ENCODE results near the gene INTS1.

GRCh38 chr7:1427064-1427657 is 77.0 kb downstream of the INTS1 start:
- TF ChIP-seq CTCF (IDR thresholded peaks at IDR 0.05) (no peak), ZNF263 (CRISPR knock-in tag; IDR thresholded peaks at IDR 0.05; ENCODE audit: low read depth) (no peak), ZNF423 (CRISPR knock-in tag; IDR thresholded peaks at IDR 0.05) (no peak), ETV6 (CRISPR knock-in tag; IDR thresholded peaks at IDR 0.05) (no peak), FOXJ3 (CRISPR knock-in tag; IDR thresholded peaks at IDR 0.05; ENCODE audit: borderline replicate concordance) (no peak), ZNF121 (CRISPR knock-in tag; IDR thresholded peaks at IDR 0.05) (no peak; the same call in 1 of the 2 replicates), USF2 (CRISPR knock-in tag; IDR thresholded peaks at IDR 0.05) (no peak), MXD4 (CRISPR knock-in tag; IDR thresholded peaks at IDR 0.05; ENCODE audit: borderline replicate concordance) (no peak), SP1 (CRISPR knock-in tag; conservative IDR thresholded peaks at IDR 0.05) (no peak), FOXK1 (CRISPR knock-in tag; IDR thresholded peaks at IDR 0.05) (no peak)
- TF ChIP-seq, protein P1, sequence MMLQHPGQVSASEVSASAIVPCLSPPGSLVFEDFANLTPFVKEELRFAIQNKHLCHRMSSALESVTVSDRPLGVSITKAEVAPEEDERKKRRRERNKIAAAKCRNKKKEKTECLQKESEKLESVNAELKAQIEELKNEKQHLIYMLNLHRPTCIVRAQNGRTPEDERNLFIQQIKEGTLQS (CRISPR knock-in tag; conservative IDR thresholded peaks at IDR 0.05) = no peak
- TF ChIP-seq, protein P2, sequence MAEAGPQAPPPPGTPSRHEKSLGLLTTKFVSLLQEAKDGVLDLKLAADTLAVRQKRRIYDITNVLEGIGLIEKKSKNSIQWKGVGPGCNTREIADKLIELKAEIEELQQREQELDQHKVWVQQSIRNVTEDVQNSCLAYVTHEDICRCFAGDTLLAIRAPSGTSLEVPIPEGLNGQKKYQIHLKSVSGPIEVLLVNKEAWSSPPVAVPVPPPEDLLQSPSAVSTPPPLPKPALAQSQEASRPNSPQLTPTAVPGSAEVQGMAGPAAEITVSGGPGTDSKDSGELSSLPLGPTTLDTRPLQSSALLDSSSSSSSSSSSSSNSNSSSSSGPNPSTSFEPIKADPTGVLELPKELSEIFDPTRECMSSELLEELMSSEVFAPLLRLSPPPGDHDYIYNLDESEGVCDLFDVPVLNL (CRISPR knock-in tag; IDR thresholded peaks at IDR 0.05; ENCODE audit: borderline replicate concordance, low read depth) = no peak
